DMS114 treated with DMSO at 0.1 percent for 48 hours (cell line): ENCODE data around the gene PCTP.

Experiments
- DNase-seq: peaks from one replicate; lab custom pipeline; 2025; ENCODE audit not compliant: unreplicated experiment; lab: John Stamatoyannopoulos, UW

The PCTP gene

DNA sequence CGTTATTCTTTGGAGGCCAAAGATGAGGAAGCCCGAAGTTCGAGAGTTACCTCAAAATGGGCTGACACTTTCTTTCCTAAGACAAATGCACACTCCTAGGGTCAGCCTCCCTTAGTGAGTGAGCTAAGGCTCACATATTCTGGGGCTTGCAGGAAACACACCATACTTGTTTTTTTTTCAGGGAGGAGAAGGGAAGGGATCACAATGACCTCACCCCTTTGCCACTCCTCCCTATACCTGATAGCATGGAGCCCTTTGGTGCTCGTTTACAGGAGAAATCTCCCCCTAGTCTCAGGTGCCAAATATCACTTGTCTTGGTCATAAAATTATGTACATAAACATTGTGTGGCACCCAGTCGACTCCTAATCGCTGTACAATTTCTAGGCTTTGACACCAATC is 23.6 kb upstream of the PCTP start:
- DNase-seq: no peak

DNA sequence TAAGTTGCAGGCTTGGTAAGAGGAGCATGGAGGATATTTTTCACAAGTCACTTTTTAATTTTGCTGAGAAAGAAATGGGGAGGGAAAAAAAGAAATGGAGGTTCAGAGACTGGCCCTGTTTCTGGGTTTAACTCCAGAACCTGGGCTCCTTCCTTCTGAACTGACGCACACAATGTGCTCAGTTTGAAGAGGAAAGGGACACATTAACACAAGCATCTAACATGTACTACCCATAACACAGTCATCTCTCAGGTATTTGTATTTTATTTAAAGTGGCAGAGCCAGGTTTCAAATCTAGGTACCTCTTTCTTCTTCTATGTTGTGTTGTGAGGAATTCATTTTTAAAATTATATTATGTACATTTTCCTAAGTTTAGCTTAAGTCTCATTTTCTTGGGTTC is 22.9 kb upstream of the PCTP start:
- no peak for DNase-seq

DNA sequence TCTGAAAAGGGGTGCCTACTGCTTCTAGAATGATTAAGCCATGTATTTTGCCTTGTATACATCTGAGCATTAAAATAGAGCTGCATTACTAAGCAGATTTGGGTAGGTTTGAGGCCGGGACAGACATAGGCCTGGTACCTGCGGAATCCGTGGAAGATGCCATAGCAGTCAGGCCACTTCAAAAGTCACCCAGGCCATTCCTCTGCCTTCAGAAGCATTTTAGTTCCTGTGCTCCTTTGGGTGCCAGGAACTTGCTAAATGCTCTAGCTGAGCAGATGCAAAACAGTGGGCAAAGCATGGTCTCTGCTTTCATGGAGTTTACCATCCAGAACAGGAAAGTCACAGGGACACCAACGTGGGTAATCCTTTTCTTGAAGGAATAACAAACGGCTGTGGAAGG is 22.5 kb upstream of the PCTP start:
- DNase-seq: no peak

DNA sequence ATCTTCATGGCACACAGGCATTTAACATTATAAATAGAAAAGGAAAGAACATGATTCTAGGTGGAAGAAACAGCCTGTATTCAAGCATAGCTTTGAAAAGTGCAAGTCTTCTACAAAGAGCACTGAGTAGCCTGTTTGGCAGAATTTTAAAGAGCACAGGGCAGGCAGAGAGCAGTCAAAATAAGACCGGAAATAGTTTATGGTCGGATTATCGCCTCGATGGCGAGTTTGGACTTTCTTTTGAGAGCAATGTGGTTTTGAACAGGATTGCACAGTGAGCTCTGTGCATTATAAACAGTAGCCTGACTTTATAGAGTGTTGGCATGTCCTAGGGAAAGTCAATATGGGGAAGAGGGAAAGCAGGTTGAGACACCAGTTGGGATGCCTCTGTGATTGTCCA is 22.0 kb upstream of the PCTP start:
- DNase-seq: no peak

DNA sequence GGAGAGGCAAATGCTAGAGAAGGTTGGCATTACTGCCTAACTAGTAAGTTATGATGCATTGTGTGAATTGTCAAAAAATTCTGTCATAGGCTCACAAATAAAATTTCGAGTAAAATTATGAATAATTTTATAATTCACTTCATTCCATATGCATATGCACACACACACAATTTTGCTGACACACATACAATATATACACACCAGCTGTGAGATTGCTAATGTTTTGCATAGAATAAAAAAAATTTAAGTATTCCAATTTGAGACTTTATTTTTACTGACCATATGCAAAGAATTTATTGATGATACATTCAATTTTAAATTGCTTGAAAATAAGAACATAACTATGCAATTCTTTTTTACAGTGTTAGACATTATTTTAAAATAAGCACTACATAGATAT is 21.4 kb upstream of the PCTP start:
- DNase-seq: no peak

DNA sequence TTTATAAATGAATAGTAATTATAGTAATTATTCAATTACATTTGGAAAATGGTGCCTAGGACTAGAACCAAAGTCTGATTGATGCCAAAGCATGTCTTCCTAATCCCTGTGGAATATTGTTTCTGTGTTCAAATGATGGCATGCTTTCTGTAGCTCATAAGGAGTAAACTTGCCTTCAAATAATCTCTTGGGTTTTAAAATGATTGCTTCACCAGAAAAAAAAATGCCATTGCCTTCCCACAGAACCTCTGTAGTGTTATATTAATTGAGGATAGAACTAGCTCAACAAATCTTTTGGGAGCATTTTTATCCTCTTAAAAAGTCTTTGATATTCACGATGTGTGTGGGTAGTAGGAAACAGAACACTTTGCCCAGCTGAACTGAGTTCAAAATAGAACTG is 20.5 kb upstream of the PCTP start:
- DNase-seq: no peak

DNA sequence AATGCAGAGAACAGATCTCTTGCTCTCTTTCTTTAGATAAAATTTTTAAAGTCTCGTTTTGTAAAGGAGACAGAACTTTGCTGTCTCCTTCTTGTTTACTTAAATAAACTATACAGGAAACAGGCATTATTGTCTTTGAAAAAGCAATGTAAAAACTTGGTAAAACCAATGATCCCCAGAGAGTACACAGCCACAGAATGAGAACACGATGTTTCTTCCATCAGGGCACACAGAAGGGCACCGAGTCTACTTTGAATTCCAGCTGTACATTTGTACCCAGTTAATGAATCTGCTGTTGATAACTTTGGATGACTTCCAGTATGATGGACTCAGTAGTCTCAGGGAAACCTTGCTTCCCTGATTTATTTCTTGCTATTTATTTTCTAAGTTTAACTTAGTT is 20.0 kb upstream of the PCTP start:
- no peak for DNase-seq

DNA sequence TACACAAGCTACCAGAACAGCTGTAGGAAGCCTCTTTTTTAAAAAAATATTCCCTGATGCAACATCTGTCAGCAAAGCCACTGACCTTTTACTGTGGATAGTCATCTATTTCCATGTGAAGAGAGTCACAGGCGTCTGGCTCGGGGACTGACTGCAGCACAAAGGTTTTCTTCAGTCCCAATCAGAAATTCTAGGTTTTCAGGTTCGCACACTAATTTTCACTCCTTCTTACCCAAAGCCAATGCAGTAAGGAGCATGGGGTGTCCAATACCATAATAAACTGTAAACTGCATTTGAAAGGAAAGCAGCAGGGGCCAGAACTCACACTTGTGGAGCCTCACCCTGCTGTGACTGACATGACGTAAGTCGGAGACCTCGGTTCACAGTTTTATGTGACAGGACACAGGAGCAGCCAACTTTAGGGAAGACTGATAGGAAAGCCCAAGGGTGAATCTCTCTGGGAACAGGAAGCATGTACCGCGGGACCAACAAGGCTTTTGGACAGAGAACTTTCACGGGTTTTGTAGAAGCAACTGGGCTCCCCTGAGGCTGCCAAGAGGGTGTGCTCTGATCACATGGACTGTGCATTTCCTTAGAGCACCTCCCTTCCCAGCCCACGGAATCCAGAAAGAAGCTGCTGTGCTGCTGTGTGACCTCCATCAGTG is 19.1 kb upstream of the PCTP start:
- DNase-seq: no peak

DNA sequence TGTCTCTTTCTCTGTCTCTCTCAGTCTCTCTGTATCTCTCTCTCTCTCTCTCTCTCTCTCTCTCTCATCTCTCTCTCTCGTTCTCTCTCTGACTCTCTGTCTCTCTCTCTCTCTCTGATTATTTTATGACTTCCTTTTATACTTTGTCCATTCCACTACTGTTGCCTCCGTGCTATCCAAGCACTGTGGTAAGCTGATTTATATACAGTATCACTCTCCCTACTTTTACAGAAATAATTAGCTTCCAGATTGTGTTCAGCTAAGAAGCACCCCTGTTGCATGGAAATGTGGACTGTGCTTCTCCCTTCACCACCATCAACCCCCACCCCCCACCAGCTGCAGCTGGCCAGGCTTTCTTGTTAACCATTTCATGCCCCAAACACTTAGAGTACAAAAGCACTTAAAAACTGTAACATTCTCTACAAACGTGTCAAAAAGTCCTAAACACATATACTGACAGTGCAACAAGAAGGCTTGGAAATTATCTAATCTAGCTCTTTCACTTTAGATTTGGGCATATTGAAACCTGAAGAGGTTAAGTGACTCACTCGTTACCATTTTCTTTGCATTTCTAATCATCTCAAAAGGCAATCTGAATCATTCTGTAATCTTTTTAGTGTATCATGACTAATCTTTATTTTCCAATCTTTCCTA is 16.6 kb upstream of the PCTP start:
- DNase-seq: no peak

DNA sequence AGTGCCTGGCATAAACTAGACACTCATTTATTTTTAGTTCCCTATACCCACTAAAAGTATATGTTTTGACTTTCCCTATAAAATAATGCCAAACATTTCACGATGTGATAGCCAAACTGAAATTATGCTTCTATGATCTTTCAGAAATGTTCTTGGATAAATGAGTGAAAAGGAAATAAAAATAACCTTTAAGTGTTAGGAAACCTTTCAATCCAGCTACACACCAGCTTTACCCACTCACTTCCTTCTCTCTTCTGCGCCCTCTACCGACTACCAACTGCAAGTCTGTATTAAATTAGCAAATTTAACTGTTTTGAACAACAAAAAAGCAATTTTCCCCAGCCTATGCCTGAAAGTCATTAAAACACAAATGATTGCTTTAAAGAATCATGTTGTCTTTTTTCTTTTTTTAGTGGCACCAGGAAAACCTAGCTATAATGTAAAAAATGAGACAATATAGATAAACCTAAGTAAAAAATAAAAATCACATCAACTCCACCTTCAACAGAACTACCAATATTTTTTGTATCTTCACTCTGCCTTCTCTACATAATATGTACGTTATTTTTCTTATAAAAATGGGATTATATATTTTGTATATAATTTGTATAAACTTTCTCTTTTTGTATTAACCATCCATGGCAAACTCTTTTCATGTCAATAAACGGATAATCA is 15.0 kb upstream of the PCTP start:
- peak; percentile 30 for DNase-seq

DNA sequence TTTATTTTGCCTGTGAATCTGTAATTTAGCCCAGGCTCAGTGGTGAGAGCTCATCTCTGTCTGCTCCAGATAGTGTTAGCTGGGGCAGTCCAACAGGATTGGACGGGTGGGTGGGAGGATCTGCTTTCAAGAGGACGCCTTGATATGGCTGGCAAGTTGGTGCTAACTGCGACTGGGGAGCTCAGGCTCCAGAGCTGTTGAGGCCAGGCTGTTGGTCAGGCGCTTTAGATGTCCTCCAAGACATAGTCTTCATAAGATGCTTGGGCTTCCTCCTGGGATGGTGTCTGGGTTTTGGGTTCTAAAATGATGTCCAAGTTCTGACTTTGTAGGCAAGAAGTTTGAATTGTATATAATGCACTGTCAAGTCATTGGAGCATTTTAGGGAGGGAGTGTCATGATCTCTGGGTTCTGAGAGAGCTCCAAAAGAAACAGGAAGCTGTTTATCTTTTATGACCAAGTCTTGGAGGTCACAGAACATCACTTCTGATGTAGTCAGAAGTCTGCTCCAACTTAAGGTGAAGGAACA is 12.8 kb upstream of the PCTP start:
- no peak for DNase-seq

DNA sequence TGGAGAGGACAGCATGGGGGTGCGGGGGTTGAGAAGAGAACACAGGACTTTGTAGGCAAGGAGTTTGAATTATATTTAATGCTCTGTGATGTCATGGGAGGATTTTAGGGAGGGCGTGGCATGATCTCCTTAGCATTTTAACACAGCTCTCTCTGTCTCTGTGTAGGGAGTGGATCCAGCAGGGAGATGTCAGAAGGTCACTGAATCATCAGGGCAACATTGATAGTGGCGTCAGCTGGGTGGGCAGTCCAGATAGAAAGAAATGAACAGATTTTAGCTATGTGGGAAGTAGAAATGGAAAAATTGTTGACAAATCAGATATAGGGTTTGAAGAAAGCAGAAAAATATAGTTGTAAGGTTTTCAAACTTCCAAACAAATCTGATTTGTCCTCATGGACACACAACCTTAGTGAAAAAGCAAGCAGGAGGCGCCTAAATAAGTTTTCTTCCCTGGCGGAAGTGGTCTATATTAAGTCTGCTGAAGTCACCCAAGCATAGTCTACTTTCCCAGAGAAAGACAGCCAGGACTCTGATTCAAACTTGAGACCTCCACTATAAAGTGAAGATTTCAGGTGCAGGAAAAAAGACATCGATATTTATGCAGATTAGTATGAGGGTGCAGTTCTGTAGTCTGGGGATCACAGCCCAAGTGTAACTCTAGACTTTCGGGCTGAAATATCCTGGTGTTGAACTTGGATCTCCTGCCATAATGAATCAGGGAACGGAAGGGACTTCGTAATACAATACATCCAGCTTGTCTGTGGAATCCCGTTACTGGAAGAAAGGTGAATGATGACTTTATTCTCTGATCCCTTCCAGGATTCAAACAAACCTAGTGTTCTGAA is 10.1 kb upstream of the PCTP start:
- DNase-seq: no peak

DNA sequence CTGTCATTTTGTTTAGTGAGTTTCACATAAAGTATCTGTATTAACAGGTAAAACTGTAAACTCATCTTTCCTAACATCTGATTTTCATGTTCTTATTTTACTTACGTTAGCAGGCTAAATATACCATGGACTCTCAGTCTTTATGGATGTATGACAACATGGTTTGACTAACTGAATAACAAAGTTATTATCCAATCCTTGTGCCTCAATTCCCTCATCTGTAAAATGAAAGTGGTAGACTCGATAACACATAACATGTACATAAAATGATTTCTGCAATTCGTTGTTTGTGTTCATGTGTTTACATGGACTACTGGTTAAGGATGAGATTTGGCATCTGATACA is 9.5 kb upstream of the PCTP start:
- no peak for DNase-seq

DNA sequence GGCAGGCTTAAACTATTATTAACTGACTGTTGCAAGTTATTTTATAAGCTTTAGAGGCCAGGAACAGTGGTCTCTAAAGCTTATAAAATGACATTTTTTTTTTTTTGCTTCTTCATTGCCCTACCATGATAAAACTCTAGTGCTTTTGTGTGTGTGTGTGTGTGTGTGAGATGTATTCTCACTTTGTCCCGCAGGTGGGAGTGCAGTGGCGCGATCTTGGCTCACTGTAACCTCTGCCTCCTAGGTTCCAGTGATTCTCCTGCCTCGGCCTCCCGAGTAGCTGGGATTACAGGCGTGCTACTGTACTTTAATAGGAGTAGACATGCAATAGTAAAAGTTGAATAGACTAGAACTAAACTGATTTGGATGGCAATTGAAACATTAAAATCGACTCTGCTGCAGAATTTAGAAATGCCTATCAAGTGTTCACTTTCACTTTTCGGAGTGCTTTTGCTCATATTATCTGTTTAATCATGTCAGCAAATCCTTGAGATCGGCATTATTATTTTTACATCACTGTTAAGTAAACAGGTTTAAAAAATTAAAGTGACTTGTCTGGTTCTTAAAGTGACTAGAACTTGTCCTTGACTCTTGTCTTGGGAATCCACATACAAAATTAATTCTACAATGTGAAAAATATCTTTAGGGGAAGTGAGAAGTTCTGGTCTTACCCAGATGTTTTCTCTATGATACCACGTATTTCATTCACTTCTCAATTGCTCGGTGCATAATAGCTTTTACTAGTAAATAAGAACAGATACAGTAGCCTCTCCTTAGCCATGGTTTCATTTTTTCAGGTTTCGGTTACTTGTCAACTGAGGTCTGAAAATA is 8.4 kb upstream of the PCTP start:
- no peak for DNase-seq

DNA sequence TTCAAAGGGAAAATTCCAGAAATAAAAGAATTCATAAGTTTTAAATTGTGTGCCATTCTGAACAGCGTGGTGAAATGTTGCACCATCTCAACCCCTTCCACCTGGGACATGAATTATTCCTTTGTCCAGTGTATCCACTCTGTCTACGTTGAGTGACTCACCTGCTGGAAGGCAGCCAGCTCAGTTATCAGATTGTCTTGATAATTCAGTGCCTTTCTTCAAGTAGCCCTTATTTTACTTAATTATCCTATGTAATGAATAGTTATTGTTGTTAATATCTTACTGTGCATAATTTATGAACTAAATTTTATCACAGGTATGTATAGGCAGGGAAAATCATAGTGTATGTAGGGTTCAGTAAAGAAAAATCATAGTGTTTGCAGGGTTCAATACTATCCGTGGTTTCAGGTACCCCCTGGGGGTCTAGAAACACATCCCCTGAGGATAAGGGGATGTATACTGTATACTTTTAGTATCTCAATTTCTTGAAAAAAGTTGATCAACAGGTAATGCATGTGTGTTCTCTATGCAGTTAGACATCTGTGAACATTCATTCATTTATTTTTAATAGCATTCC is 7.7 kb upstream of the PCTP start:
- no peak for DNase-seq

DNA sequence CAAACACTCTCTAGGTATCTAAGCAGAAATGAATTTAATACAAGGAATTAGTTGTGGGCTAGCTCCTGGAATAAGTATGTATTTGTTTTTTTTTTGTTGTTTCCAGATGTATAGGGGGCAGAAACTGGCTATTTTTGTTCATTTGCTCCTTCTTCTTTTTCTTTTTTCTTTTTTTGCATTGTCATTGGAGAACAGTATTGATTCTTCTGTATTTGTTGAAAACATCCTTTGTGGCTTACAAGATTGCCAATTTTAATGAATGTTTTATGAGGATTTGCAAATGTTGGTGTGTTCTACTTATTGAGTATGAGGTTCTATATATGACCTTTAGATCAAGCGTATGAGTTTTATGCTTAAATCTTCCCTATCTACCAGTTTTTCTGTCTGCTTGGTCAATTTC is 5.6 kb upstream of the PCTP start:
- DNase-seq: no peak

DNA sequence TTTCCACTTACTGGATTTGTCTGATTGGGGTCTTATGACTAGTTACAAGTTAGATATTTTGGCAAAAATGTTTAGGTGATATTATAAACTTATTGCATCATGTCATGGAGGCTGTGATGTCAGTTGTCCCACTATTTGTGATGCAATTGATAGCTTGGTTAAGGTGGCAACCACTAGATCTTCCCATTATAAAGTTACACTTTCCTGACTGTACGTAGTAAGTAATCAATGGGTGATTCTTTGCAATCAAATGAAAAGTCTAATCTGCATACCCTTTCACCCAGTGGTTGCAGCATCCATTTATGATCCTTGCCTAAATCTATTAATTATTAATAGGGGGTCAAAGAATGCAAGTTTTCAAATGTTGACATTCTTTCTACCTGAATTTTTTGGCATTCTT is 4.4 kb upstream of the PCTP start:
- no peak for DNase-seq

DNA sequence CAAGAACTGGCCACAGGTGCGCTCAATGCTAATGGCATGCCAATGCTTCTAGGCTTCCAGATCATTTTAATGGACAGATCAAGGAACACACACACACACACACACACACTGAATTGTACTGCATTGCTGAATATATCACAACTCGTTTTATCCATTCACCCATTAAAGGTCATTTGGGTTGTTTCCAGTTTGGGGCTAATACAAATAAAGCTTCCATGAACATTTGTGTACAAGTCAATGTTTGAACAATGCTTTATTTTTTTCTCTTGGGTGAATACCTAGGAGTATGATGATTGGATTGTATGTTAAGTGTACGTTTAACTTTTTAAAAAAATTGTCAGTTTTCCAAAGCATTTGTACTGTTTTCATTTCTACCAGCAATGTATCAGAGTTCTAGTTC is 3.6 kb upstream of the PCTP start:
- no peak for DNase-seq

DNA sequence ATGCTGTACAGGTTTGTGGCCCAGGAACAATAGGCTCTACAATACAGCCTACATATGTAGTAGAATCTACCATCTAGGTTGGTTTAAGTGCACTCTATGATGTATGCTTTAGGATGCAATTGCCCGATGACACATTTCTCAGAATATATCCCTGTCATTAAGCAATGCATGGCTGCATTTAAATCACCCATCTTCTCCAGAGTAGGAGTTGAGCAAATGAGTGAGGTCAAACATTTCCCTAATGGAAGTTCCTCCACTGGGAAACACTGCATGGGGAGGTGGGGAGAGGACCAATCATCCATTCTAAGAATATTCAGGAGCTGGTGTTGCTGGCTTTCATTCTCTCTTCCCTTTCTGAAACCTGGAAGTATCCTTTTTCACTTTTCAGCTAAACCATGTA is 2.0 kb upstream of the PCTP start:
- DNase-seq: no peak

DNA sequence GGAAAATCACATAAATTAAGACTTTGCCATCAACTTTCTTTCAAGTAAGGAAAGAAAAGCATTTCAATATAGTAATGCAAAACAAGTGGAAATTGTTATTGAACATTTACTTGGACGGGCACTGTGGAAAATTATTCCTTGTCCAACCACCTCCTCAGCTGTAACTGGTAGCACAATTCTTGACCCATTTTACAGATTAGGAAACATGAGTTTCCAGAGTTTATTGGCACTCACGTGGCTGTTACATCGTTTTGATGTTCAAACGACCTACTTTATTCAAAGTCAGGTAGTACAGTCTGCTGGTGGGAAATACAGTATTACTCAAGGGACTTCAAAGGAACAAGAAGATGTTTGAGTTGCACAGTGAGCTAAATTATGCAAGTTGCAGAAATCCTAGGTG is 866 bp upstream of the PCTP start:
- DNase-seq: no peak
